Stimulated activated CD8-positive, alpha-beta memory T cell treated with anti-CD3 and anti-CD28 coated beads, Interleukin-7, amount 100 ng/mL, for 4 hours (primary cell): ENCODE data around the gene TNS1.

Source experiments
- DNase-seq, 2 donors: peaks; one replicate each; pipeline ENCODE4 v3.0.0-alpha.2; 2020; ENCODE audit warnings: low read depth in 2 of 2

The TNS1 gene

GRCh38 chr2:217929757-217930707 is 72.8 kb downstream of the TNS1 start:
- DNase-seq = no peak

GRCh38 chr2:217929272-217929671 is 73.5 kb downstream of the TNS1 start:
- DNase-seq = no peak

GRCh38 chr2:217928324-217929181 is 74.2 kb downstream of the TNS1 start:
- no peak for DNase-seq

GRCh38 chr2:217927601-217928323 is 75.0 kb downstream of the TNS1 start:
- no peak for DNase-seq

GRCh38 chr2:217926801-217927200 is 76.0 kb downstream of the TNS1 start:
- no peak for DNase-seq

- DNase-seq = no peak
Observed at GRCh38 chr2:217924346-217924901, 78.4 kb downstream of the TNS1 start.

GRCh38 chr2:217923007-217923686 is 79.6 kb downstream of the TNS1 start:
- no peak for DNase-seq

- no peak for DNase-seq
Observed at GRCh38 chr2:217922101-217923006, 80.4 kb downstream of the TNS1 start.

GRCh38 chr2:217920879-217921603 is 81.8 kb downstream of the TNS1 start:
- DNase-seq = no peak

- no peak for DNase-seq
Observed at GRCh38 chr2:217919781-217920351, 82.9 kb downstream of the TNS1 start.

GRCh38 chr2:217919204-217919603 is 83.6 kb downstream of the TNS1 start:
- DNase-seq = no peak

GRCh38 chr2:217918308-217919024 is 84.3 kb downstream of the TNS1 start:
- no peak for DNase-seq

- no peak for DNase-seq
Observed at GRCh38 chr2:217916504-217917254, 86.1 kb downstream of the TNS1 start.

GRCh38 chr2:217915706-217916105 is 87.1 kb downstream of the TNS1 start:
- DNase-seq = no peak

- no peak for DNase-seq
Observed at GRCh38 chr2:217914878-217915277, 87.9 kb downstream of the TNS1 start.

GRCh38 chr2:217914078-217914477 is 88.7 kb downstream of the TNS1 start:
- no peak for DNase-seq

- DNase-seq = no peak
Observed at GRCh38 chr2:217913436-217913835, 89.4 kb downstream of the TNS1 start.
